Activated CD4-positive, CD25-positive, alpha-beta regulatory T cell treated with anti-CD3 and anti-CD28 coated beads, Interleukin-2, amount 50 U/mL, for 24 hours (primary cell): ENCODE results near the gene UNC5C.

Experiments used
- ATAC-seq, 2 donors: fragments of 150-1000 bp; cut with Tn5 transposase; one replicate each; pipeline ENCODE4 v1.10.0; 2021; ENCODE audit warnings: mild to moderate bottlenecking in 1 of 2, moderate library complexity in 1 of 2

Gene UNC5C

DNA sequence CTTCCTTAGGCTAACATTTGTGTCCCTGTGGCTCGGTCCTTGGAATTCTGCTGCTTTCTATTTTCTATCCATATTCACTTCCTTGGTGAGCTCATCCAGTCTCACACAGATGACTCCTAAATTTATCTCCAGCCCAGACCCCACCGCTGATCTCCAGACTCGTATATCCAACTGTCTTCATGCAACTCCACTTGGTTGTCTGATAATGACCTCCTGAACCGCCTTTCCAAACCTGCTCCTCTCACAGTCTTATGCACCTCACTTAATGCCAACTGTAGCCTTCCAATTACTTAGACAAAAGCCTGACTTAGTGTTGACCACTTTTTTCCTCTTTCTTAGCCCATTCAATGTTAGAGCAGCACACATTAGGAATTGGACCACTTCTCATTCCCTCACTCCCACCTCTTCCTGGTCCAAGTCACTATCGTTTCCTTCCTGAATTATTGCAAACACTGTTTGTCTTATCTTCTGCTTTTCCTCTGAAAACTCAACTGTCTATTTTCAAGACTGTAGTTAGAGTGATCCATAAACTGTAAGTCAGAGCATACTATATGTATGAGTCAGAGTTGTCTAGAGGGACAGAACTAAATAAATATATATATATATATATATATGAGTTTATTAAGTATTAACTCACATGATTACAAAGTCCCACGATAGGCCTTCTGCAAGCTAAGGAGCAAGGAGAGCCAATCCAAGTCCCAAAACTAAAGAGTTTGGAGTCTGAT is 292.5 kb downstream of the UNC5C start:
- no peak for ATAC-seq

GRCh38 chr4:95255396-95256107 is 293.2 kb downstream of the UNC5C start:
- no peak for ATAC-seq

- no peak for ATAC-seq
Observed at GRCh38 chr4:95251568-95251967, 297.2 kb downstream of the UNC5C start.

DNA sequence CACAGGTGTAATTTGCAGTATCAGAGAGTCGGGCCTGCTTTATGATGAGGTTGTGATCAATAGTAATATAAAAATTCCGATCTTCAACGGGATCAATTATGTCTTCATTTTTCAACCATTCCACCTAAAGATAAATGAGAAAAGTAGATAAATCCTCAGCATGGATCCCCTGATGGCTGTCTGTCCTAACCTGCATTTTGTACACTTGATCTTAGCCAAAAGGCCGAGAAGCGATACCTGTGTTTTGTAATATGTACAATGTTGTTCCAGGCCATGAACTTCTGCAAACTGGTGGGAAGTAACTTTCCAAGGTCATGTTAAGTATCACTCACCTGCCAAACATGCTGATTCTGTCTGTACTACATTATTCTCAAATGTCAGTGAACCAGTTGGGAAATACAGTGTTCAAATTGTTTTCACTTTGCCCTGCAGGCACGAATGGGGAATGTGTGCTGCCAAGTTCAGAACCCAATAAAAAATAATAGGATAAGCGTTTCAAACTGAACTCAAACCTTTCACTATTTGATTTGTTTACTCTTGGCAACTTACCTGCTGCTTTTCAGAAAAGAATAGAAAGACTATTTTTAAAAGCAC is 298.1 kb downstream of the UNC5C start:
- ATAC-seq: no peak

DNA sequence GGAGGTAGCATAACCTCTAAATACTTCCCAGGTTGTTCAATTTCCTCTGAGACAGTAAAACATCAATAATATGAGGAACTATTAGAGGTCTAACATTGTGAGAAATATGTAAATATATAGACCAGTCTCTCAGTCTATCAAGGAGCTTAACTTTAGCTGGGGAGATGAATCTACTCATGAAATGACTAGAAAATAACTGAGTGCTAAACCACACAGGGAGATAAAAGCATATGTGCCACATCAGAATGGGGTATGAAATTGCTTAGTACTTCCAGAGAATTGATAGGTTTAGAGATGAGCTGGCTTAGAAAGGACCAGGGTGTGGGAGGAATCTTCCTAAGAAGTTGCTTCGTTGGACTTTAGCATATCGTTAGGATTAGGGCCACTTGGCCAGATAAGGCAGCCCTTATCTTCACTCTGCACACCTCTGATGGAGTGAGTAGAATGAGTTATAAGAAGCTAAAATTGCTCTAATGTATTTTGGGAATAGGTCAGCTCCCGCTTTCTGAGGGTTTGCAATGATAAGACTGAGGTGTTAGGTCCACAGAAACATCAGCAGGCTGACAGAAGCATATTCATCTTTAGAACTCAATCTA is 299.2 kb downstream of the UNC5C start:
- ATAC-seq: peak; percentile 66 to 69

DNA sequence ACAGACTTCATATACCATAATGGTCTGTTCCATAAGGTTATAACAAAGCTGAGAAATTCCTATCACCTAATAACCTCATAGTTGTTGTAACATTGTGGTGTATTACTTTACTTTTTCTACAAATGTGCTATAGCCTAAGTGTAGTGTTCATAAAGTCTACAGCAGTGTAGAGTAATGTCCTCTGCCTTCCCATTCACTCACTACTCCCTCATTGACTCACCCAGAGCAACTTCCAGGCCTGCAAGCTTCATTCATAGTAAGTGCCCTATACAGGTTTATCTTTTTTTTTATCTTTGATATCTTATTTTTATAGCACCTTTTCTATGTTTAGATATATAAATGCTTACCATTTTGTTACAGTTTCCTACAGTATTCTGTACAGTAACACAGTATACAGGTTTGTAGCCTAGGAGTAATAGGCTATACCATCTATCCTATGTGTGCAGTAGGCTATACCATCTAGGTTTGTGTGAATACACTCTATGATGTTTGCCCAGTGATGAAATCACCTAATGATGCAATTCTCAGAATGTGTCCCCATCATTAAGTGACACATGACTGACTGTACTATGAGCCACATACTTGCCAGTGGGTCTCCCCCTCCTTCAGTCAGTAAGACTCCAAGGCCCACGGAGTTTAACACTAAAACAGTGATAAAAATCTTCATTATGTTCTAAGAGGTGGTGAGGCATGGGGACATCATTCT is 299.9 kb downstream of the UNC5C start:
- ATAC-seq: peak; percentile 68 to 79

GRCh38 chr4:95243892-95244291 is 304.9 kb downstream of the UNC5C start:
- ATAC-seq: no peak

DNA sequence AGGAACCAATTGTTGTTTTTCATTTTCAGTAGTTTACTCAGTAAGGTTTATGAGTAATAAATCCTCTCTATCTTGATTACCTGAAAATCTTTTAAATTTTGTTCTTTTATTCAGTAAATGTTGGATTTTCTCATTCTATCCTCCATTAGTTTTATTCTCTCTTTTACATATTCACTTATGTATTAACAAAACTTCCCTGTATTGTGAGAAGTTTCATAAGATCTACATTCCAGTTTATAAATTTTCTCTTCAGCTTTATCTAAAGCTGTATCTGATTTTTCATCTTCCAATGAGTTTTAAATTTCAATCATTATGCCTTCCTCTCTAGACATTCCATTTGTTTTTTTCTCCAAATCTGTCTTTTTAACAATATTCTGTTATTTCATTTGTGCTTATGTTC is 310.2 kb downstream of the UNC5C start:
- ATAC-seq: no peak

DNA sequence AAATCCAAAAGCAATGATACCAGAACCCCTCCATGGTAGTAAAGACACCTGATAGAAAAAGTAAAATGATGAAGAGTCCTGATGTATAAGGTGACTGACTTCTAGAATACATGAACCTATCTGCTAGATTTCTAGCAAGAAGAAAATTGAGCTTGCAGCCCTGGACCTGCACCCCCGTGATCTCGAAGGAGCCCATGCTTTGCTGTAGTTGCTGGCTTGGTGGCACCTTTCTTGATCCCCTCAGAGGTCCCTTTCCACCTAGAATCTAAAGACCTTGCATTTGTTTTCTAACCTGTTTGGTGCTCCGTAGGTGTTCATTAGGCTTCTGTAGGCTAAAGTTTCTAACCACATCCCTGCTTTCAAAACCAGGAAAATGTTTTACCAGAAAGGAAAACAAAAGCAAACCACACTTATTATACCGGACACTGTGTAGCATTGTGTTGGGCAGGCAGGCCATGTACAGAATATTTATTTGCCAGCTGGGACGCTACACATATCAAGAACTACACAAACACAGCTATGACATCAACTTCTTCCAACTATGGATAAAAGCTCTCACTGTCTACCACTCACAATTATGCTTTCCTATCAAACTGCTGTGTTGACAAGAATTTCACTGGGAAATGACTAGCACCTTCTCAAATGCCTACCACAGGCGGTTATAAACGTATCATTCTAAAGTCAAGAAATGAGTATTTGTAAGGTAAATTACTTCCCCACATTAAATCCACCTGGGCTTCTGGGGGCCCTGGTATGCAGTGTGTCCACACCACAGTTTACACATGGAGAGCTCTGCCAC is 316.2 kb downstream of the UNC5C start:
- ATAC-seq: no peak

DNA sequence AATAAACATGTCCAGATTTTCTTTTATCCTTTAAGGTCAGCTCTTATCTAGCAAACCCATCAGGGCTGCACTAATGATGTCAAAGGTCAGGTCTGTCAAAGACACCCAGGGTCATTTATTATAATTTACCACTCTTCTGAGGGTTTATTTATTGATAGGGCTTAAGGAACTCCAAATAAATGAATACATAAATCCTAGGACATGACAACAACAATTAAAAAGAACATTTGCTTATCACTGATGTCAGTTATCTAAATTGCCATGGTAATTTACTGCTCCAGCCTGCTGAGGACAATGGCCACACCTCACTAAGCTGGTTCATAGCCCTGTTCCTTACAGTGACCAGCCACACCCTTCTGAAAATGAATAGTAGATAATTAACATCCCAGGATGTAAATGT is 317.1 kb downstream of the UNC5C start:
- ATAC-seq: no peak

DNA sequence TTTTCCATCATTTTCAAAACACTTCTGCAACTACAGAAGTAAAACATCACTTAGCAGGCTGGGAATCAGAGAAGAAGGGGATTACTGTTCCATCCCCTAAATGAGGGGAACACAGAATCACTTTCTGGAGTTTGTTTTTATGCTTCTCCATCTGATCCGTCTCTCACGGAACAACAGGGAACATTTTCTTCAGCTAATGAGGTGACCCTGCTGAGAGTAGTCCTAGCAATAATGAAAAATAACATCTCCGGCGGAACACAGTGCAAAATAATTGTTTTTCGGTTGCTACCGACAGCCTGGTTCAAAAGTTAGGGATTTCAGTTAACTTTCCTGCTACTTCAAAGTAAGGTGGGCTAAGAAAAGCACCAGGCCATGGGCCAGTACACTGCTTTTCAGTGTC is 322.9 kb downstream of the UNC5C start:
- ATAC-seq: no peak

DNA sequence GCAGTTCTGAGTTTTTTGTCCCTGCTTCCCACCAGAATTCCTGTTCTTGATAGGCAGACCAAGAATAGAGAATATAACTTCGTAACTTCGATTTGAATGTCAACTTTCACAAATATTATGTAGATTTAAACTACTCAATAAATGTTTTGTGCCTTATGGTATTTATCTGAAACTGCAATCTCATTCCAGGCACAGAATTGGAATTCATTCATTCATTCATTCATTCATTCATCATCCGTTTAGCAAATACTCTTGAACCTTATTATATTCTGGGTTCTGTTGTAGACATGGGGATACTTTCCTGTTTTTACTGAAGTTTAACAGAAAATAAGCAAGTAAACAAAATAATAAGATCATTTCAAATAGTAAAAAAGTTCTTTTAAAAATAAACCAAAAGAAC is 324.4 kb downstream of the UNC5C start:
- ATAC-seq: no peak

DNA sequence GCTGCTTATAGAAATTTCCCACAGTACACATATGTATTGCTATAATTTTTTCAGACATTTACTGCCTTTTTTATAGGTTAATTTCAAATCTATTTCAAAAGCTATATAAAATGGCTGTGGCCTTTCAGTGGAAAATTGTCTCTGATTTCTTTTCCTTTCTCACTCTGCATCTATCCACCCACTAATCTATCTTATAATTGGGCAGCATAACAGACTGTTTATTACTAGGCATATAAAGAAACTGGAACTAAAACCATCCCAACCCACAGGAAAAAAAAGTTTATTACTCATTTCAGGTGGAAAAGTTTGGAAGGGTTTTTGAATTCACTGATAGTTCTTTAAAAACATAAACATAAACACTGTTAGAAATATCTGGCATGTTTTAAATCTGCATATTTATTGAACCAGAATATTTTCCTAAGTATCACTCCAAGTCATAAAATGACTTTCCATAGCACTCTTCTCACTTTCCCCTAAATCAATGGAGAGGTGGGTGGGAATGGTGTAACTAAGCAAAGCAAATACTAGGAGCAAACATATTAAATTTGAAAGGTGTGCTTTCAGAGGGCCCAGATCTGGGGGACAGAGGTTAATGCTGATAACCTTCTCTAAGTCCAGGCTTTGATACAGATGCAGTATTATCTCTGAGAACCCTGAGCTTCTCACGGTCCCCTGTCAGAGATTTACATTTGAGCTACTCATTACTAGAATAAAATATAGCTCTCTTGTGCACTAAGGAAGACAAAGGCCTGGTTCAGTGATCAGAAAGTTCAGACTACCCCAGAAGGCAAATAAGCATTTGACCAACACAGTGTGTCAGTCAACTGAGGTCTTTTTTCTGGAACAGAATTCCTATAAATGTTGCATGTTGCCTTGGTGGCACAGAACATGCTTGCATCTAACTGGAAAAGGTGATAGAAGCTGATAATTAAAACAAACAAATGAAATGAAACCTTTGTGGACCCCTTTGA is 328.3 kb downstream of the UNC5C start:
- no peak for ATAC-seq

- ATAC-seq: no peak
Observed at GRCh38 chr4:95219109-95219508, 329.7 kb downstream of the UNC5C start.

- no peak for ATAC-seq
Observed at GRCh38 chr4:95217197-95217596, 331.6 kb downstream of the UNC5C start.

DNA sequence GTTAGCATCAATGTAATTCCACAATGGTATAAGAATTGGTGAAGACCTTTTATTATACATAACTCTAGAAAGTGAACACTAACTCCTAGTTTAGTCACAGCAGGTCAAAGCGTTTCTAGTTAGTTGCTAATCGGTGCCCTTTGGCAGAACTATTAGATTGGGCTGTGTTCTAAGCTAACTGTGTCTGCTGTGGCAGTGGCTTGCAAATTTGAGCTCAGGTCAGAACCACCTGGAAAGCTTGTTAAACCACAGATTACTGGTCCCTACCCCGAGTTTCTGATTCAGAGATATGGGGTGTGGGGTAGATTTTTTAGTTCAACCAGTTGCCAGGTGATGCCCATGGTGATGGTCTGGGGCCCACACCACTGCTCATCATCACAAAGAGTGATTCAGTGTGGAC is 332.1 kb downstream of the UNC5C start:
- ATAC-seq: no peak

- ATAC-seq: no peak
Observed at GRCh38 chr4:95215991-95216605, 332.7 kb downstream of the UNC5C start.

DNA sequence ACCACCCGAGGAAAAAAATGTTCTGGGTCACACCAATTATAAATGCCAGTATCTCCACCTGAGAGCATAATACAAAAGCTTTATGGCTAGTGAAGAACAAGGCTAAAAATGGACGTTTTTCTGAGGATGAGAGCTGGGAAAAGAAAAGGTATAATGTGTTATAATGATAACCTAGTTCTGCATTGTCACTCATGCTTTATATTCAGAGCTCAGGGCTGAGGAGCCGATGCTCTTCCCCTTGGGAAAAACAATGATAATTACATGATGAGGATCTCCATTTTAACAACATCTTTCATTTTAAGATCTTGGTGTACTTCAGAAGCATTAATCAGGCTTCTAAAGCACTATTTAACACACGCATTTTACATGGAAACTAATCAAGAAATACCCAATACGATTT is 333.7 kb downstream of the UNC5C start:
- no peak for ATAC-seq

DNA sequence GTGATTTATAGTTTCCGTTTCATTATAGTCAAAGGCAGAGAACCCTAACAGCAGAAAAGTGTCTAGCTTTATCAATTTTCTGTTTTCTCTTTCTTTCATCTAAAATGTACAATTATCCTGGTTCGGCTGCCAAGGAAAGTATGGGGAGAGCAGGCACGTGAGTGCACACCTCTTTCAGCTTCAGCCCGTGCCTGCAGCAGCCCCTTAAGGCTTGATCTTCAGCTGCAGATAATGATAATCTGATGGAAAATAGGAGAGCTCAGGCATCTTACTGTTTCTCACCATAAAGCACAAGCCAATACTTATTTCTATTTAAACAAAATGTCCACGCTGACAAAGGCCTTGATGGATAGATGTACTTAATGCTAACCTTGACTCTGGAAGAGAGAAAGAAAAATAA is 334.4 kb downstream of the UNC5C start:
- no peak for ATAC-seq

GRCh38 chr4:95213366-95213765 is 335.4 kb downstream of the UNC5C start:
- no peak for ATAC-seq

DNA sequence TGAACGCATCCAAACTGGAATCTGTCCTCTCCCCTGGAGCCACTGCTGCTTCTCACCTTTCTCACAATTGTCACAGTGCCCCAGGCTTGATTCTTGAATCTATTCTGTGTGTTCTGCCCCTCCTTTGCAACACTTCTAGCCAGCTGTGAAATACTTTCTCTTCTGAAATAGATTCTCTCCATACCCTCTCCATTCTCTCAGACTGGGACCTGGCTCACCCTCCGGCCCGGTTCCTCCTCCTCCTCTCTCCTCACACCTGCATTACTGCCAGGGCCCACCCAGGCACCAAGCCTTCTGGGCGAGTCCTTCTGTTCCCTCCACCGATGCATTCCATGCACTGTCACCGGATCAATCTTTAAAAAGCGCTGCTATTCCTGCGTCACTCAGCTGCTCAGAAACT is 336.1 kb downstream of the UNC5C start:
- no peak for ATAC-seq
